Liver (tissue), 9 donors: ENCODE results near the gene PLEKHA5. TPM values are rescaled to one million over a fixed set of nuclear protein-coding genes. Genes with fewer than 3 reads are reported as not detected.

Experiments
- DNase-seq: peaks from one replicate; pipeline ENCODE4 v3.0.0-alpha.2; 2017; ENCODE audit warnings: low spot score
- H3K27ac ChIP-seq, 2 donors: one replicate each; pipeline ENCODE4 v1.7.0; 2013; ENCODE audit warnings: inconsistent platforms in 2 of 2, low read length in 2 of 2, control low read depth in 1 of 2, low read depth in 1 of 2, mild to moderate bottlenecking in 1 of 2
- H3K27me3 ChIP-seq, 4 donors: one replicate each; pipeline versions ENCODE4 v1.6.1 to v1.7.0; 2013; ENCODE audit warnings: low read length in 3 of 4, inconsistent platforms in 1 of 4, mild to moderate bottlenecking in 1 of 4, moderate library complexity in 1 of 4; ENCODE audit not compliant: control insufficient read depth in 4 of 4, insufficient read depth in 4 of 4
- H3K36me3 ChIP-seq, 4 donors: one replicate each; pipeline versions ENCODE4 v1.6.1 to v1.7.0; 2013; ENCODE audit warnings: low read length in 3 of 4, mild to moderate bottlenecking in 3 of 4, low read depth in 1 of 4, moderate library complexity in 1 of 4; ENCODE audit not compliant: control insufficient read depth in 4 of 4, insufficient read depth in 3 of 4
- H3K4me1 ChIP-seq, 4 donors: one replicate each; pipeline versions ENCODE4 v1.6.1 to v1.7.0; 2013; ENCODE audit warnings: low read length in 3 of 4, mild to moderate bottlenecking in 3 of 4, moderate library complexity in 1 of 4; ENCODE audit not compliant: control insufficient read depth in 4 of 4, insufficient read depth in 4 of 4
- H3K4me3 ChIP-seq, 3 donors: one replicate each; pipeline versions ENCODE4 v1.6.1 to v1.7.0; 2013; ENCODE audit warnings: low read length in 3 of 3, control low read depth in 1 of 3, low read depth in 1 of 3, mild to moderate bottlenecking in 1 of 3
- H3K9ac ChIP-seq, 2 donors: one replicate each; pipeline ENCODE4 v1.7.0; 2013; ENCODE audit warnings: low read length in 2 of 2, mild to moderate bottlenecking in 2 of 2, moderate library complexity in 2 of 2, control low read depth in 1 of 2, low read depth in 1 of 2
- H3K9me3 ChIP-seq, 4 donors: one replicate each; pipeline versions ENCODE4 v1.6.1 to v1.7.0; 2013; ENCODE audit warnings: low read length in 3 of 4; ENCODE audit not compliant: control insufficient read depth in 4 of 4
- EGR1 ChIP-seq, 2 donors: IDR thresholded peaks; 2 replicates each; pipeline ENCODE4 v1.6.1; 2016 to 2018; ENCODE audit warnings: antibody characterized with exemption in 2 of 2, low read depth in 2 of 2
- FOXA1 ChIP-seq: IDR thresholded peaks from 2 replicates; pipeline ENCODE4 v1.6.1; 2016; ENCODE audit warnings: antibody characterized with exemption
- FOXA2 ChIP-seq: IDR thresholded peaks from 2 replicates; pipeline ENCODE4 v1.6.1; 2016; ENCODE audit warnings: antibody characterized with exemption
- GABPA ChIP-seq, 2 donors: IDR thresholded peaks in 1 of 2; conservative IDR thresholded peaks in 1 of 2; 2 replicates each; pipeline ENCODE4 v1.6.1; 2016; ENCODE audit warnings: antibody characterized with exemption in 2 of 2, mild to moderate bottlenecking in 1 of 2, moderate library complexity in 1 of 2
- HNF4A ChIP-seq, 2 donors: conservative IDR thresholded peaks; 2 replicates each; pipeline ENCODE4 v1.6.1; 2016; ENCODE audit warnings: antibody characterized with exemption in 2 of 2, mild to moderate bottlenecking in 2 of 2
- HNF4G ChIP-seq: IDR thresholded peaks from 2 replicates; pipeline ENCODE4 v1.6.1; 2016; ENCODE audit warnings: antibody characterized with exemption
- JUND ChIP-seq, 2 donors: IDR thresholded peaks; 2 replicates each; pipeline ENCODE4 v1.6.1; 2016; ENCODE audit warnings: antibody characterized with exemption in 2 of 2
- RAD21 ChIP-seq, 2 donors: IDR thresholded peaks; 2 replicates each; pipeline ENCODE4 v1.6.1; 2016; ENCODE audit warnings: antibody characterized with exemption in 2 of 2, mild to moderate bottlenecking in 2 of 2
- RXRA ChIP-seq, 2 donors: IDR thresholded peaks; 2 replicates each; pipeline ENCODE4 v1.6.1; 2017 to 2018; ENCODE audit warnings: antibody characterized with exemption in 2 of 2, mild to moderate bottlenecking in 1 of 2
- SP1 ChIP-seq: IDR thresholded peaks from 2 replicates; pipeline ENCODE4 v1.6.1; 2018; ENCODE audit warnings: antibody characterized with exemption, mild to moderate bottlenecking
- TAF1 ChIP-seq: conservative IDR thresholded peaks from 2 replicates; pipeline ENCODE4 v1.6.1; 2016; ENCODE audit warnings: antibody characterized with exemption, mild to moderate bottlenecking
- YY1 ChIP-seq: IDR thresholded peaks from 2 replicates; pipeline ENCODE4 v1.6.1; 2016; ENCODE audit warnings: antibody characterized with exemption, mild to moderate bottlenecking
- WGBS: extraction: QIAGEN DNeasy Blood & Tissue Kit; methylation state at CpG from one replicate; pipeline ENCODE4 v1.1.7; 2013; 5-methylcytosine and 5-hydroxymethylcytosine counted together
- polyA plus RNA-seq, 2 donors: library from polyadenylated mRNA; stranded (reverse) in 1 of 2; unstranded in 1 of 2; fragments of 200-250 nt in 1 of 2; fragments of >200 nt in 1 of 2; fragmentation: Nextera tagmentation in 1 of 2; extraction: Ambion mirVana in 1 of 2; gene quantifications; one replicate each; pipeline versions ENCODE4 v1.2.1 to v1.2.3, GENCODE V29; 2013 to 2015
- total RNA-seq, 2 donors: library from RNA; depleted of rRNA; stranded (reverse); fragments of >200 nt; gene quantifications; one replicate each; pipeline ENCODE4 v1.2.3, GENCODE V29; 2014
- TF ChIP-seq, protein P1 (sequence below): IDR thresholded peaks from 2 replicates; pipeline ENCODE4 v1.6.1; 2016; ENCODE audit warnings: antibody characterized with exemption
- TF ChIP-seq, protein P2 (sequence below): IDR thresholded peaks from 2 replicates; pipeline ENCODE4 v1.6.1; 2016; ENCODE audit warnings: antibody characterized with exemption
- TF ChIP-seq, protein P3 (sequence below): IDR thresholded peaks from 2 replicates; pipeline ENCODE4 v1.6.1; 2016; ENCODE audit warnings: antibody characterized with exemption, mild to moderate bottlenecking
- TF ChIP-seq, protein P4 (sequence below): IDR thresholded peaks from 2 replicates; pipeline ENCODE4 v1.6.1; 2016; ENCODE audit warnings: antibody characterized with exemption
- donor health status: healthy.
- donor health status: healthy.
- donor health status: healthy.
- donor health status: healthy.
- donor health status: healthy.

PLEKHA5 gene
- total and polyA plus RNA-seq, 4 donors, result 4.6 to 25.5 (median 16.8) TPM

GRCh38 chr12:19245666-19246065, 116.1 kb downstream of the PLEKHA5 start:
- Histone ChIP-seq H3K27ac (no peak overlapping the region), H3K4me3 (no peak overlapping the region), H3K9me3 (no peaks in the 10 kb centered on the region), H3K9ac (no peak overlapping the region), H3K36me3 (no peaks in the 10 kb centered on the region), H3K4me1 (peaks cover 0 to 4% (median 0%) of the 10 kb centered on the region in 4 donors), H3K27me3 (no peaks in the 10 kb centered on the region)
- WGBS, result 88% methylated on average over 7 of the region's 7 CpGs
- no peak for DNase-seq
- TF ChIP-seq, protein P1, sequence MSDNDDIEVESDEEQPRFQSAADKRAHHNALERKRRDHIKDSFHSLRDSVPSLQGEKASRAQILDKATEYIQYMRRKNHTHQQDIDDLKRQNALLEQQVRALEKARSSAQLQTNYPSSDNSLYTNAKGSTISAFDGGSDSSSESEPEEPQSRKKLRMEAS, result no peak
- TF ChIP-seq FOXA1 (no peak), JUND (IDR thresholded peaks at IDR 0.05) (no peak), GABPA (IDR thresholded peaks at IDR 0.05 in 1 of 2, conservative IDR thresholded peaks at IDR 0.05 in 1 of 2) (no peak), HNF4A (conservative IDR thresholded peaks at IDR 0.05) (no peak), HNF4G (no peak), TAF1 (no peak), RXRA (IDR thresholded peaks at IDR 0.05) (no peak), SP1 (no peak), YY1 (no peak)
- TF ChIP-seq, protein P2, sequence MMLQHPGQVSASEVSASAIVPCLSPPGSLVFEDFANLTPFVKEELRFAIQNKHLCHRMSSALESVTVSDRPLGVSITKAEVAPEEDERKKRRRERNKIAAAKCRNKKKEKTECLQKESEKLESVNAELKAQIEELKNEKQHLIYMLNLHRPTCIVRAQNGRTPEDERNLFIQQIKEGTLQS, result no peak
- TF ChIP-seq, protein P3, sequence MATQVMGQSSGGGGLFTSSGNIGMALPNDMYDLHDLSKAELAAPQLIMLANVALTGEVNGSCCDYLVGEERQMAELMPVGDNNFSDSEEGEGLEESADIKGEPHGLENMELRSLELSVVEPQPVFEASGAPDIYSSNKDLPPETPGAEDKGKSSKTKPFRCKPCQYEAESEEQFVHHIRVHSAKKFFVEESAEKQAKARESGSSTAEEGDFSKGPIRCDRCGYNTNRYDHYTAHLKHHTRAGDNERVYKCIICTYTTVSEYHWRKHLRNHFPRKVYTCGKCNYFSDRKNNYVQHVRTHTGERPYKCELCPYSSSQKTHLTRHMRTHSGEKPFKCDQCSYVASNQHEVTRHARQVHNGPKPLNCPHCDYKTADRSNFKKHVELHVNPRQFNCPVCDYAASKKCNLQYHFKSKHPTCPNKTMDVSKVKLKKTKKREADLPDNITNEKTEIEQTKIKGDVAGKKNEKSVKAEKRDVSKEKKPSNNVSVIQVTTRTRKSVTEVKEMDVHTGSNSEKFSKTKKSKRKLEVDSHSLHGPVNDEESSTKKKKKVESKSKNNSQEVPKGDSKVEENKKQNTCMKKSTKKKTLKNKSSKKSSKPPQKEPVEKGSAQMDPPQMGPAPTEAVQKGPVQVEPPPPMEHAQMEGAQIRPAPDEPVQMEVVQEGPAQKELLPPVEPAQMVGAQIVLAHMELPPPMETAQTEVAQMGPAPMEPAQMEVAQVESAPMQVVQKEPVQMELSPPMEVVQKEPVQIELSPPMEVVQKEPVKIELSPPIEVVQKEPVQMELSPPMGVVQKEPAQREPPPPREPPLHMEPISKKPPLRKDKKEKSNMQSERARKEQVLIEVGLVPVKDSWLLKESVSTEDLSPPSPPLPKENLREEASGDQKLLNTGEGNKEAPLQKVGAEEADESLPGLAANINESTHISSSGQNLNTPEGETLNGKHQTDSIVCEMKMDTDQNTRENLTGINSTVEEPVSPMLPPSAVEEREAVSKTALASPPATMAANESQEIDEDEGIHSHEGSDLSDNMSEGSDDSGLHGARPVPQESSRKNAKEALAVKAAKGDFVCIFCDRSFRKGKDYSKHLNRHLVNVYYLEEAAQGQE, result no peak

DNA sequence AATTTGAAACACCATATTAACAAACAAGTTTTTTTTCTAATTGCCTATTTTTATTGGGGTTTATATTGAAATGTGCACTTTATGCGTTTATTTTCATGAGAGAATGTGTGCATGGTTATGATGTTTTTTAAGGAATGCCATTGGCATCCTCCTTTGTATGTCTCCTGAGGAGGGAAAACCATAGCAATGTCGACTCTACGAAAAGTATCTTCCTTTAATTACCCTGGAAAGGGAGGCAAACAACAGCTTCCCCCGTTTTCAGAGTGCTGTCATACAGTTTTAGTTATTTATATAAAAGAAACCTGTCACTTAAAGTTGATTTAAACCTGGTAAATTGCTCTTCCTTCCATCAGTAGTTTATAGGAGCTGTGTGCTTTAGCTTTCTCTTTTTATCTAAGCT, 117.4 kb downstream of the PLEKHA5 start:
- TF ChIP-seq, protein P1, result no peak
- TF ChIP-seq FOXA1, result no peak
- no peak overlapping the region for H3K4me3 ChIP-seq
- H3K4me1 ChIP-seq, result peaks cover 0 to 4% (median 0%) of the 10 kb centered on the region in 4 donors
- no peak overlapping the region for H3K27ac ChIP-seq
- no peaks in the 10 kb centered on the region for H3K27me3 ChIP-seq
- no peak overlapping the region for H3K9ac ChIP-seq
- no peaks in the 10 kb centered on the region for H3K9me3 ChIP-seq
- 92% methylated on average over 4 of the region's 4 CpGs for WGBS
- no peak for DNase-seq
- no peaks in the 10 kb centered on the region for H3K36me3 ChIP-seq

- DNase-seq, result no peak
- H3K27me3 ChIP-seq, result no peaks in the 10 kb centered on the region
- no peak overlapping the region for H3K9ac ChIP-seq
- peaks cover 0 to 2% (median 0%) of the 10 kb centered on the region in 4 donors for H3K4me1 ChIP-seq
- H3K4me3 ChIP-seq, result no peak overlapping the region
- WGBS, result 85% methylated on average over 3 of the region's 3 CpGs
- no peak overlapping the region for H3K27ac ChIP-seq
- H3K9me3 ChIP-seq, result no peaks in the 10 kb centered on the region
- no peaks in the 10 kb centered on the region for H3K36me3 ChIP-seq
- no peak for TF ChIP-seq RAD21 (IDR thresholded peaks at IDR 0.05)
- no peak for TF ChIP-seq FOXA1
- no peak for TF ChIP-seq YY1
- no peak for TF ChIP-seq FOXA2
- TF ChIP-seq, protein P2, result no peak
- no peak for TF ChIP-seq GABPA (IDR thresholded peaks at IDR 0.05 in 1 of 2, conservative IDR thresholded peaks at IDR 0.05 in 1 of 2)
- TF ChIP-seq TAF1, result no peak
- no peak for TF ChIP-seq RXRA (IDR thresholded peaks at IDR 0.05)
- TF ChIP-seq EGR1 (IDR thresholded peaks at IDR 0.05; ENCODE audit: low read depth in 2 of 2), result no peak
- TF ChIP-seq, protein P3, result no peak
- TF ChIP-seq SP1, result no peak
- TF ChIP-seq, protein P4, sequence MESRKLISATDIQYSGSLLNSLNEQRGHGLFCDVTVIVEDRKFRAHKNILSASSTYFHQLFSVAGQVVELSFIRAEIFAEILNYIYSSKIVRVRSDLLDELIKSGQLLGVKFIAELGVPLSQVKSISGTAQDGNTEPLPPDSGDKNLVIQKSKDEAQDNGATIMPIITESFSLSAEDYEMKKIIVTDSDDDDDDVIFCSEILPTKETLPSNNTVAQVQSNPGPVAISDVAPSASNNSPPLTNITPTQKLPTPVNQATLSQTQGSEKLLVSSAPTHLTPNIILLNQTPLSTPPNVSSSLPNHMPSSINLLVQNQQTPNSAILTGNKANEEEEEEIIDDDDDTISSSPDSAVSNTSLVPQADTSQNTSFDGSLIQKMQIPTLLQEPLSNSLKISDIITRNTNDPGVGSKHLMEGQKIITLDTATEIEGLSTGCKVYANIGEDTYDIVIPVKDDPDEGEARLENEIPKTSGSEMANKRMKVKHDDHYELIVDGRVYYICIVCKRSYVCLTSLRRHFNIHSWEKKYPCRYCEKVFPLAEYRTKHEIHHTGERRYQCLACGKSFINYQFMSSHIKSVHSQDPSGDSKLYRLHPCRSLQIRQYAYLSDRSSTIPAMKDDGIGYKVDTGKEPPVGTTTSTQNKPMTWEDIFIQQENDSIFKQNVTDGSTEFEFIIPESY, result no peak
Observed at GRCh38 chr12:19248929-19249602, 119.5 kb downstream of the PLEKHA5 start.
